ENCODE data around the gene C2CD4C. TPM values are rescaled to one million over a fixed set of nuclear protein-coding genes. Genes with fewer than 3 reads are reported as not detected.

Gene C2CD4C
- total RNA-seq, 1 experiment from 2014 or later = 9.8 TPM

DNA sequence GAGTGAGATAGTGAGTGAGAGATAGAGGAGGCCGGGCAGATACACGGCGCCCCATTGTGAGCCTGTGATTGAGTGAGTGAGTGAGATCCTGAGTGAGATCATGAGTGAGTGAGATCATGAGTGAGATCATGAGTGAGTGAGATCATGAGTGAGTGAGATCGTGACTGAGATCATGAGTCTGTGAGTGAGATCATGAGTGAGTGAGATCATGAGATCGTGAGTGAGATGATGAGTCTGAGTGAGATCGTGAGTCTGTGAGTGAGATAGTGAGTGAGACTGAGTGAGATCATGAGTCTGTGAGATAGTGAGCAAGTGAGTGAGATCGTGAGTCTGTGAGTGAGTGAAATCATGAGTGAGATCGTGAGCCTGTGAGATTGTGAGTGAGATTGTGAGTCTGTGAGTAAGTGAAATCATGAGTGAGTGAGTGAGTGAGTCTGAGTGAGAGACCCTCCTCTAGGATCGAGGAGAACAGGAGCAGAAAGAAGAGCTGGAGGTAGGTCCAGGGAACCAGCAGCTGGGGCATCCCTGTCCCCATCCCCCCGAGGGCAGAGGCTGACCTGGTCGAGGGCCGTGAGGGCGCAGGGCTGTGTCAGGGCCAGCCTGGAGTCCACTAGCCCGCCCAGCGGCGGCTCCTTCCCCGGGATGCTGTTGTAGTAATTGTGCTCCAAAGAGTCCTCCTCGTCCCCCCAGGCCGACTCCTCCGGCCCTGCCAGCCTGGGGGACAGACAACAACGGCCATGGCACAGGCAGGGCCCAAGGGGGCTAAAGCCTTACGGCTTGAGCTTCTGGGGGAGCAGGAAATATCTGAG lies 25.4 kb upstream of the C2CD4C start:
- peaks cover 10% of the 10 kb centered on the region for H3K36me3 Mint-ChIP-seq
- no peak overlapping the region for H3K27ac Mint-ChIP-seq
- H3K4me1 Mint-ChIP-seq = no peaks in the 10 kb centered on the region
- ATAC-seq (no peak), DNase-seq (ENCODE audit: low spot score) (no peak)
- TF ChIP-seq ESRRA (CRISPR knock-in tag; IDR thresholded peaks at IDR 0.05; ENCODE audit: borderline replicate concordance) = no peak
- TF ChIP-seq, protein P1, sequence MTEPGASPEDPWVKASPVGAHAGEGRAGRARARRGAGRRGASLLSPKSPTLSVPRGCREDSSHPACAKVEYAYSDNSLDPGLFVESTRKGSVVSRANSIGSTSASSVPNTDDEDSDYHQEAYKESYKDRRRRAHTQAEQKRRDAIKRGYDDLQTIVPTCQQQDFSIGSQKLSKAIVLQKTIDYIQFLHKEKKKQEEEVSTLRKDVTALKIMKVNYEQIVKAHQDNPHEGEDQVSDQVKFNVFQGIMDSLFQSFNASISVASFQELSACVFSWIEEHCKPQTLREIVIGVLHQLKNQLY (CRISPR knock-in tag; IDR thresholded peaks at IDR 0.05) = no peak
- TF ChIP-seq, protein P2, sequence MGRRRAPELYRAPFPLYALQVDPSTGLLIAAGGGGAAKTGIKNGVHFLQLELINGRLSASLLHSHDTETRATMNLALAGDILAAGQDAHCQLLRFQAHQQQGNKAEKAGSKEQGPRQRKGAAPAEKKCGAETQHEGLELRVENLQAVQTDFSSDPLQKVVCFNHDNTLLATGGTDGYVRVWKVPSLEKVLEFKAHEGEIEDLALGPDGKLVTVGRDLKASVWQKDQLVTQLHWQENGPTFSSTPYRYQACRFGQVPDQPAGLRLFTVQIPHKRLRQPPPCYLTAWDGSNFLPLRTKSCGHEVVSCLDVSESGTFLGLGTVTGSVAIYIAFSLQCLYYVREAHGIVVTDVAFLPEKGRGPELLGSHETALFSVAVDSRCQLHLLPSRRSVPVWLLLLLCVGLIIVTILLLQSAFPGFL (CRISPR knock-in tag; IDR thresholded peaks at IDR 0.05; ENCODE audit: borderline replicate concordance) = no peak
- TF ChIP-seq, protein P3, sequence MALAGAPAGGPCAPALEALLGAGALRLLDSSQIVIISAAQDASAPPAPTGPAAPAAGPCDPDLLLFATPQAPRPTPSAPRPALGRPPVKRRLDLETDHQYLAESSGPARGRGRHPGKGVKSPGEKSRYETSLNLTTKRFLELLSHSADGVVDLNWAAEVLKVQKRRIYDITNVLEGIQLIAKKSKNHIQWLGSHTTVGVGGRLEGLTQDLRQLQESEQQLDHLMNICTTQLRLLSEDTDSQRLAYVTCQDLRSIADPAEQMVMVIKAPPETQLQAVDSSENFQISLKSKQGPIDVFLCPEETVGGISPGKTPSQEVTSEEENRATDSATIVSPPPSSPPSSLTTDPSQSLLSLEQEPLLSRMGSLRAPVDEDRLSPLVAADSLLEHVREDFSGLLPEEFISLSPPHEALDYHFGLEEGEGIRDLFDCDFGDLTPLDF (CRISPR knock-in tag; IDR thresholded peaks at IDR 0.05) = no peak
- no peak for TF ChIP-seq IRF2 (CRISPR knock-in tag; IDR thresholded peaks at IDR 0.05; ENCODE audit: borderline replicate concordance, low read depth)
- no peak for TF ChIP-seq RORB (CRISPR knock-in tag; IDR thresholded peaks at IDR 0.05)
- no peak for TF ChIP-seq GABPB1 (CRISPR knock-in tag; IDR thresholded peaks at IDR 0.05)
- TF ChIP-seq MYBL2 (CRISPR knock-in tag; IDR thresholded peaks at IDR 0.05) = no peak
- TF ChIP-seq NR1H2 (CRISPR knock-in tag; IDR thresholded peaks at IDR 0.05) = no peak
- no peak for TF ChIP-seq NFYB (CRISPR knock-in tag; conservative IDR thresholded peaks at IDR 0.05; ENCODE audit: low read depth)
- TF ChIP-seq, protein P4, sequence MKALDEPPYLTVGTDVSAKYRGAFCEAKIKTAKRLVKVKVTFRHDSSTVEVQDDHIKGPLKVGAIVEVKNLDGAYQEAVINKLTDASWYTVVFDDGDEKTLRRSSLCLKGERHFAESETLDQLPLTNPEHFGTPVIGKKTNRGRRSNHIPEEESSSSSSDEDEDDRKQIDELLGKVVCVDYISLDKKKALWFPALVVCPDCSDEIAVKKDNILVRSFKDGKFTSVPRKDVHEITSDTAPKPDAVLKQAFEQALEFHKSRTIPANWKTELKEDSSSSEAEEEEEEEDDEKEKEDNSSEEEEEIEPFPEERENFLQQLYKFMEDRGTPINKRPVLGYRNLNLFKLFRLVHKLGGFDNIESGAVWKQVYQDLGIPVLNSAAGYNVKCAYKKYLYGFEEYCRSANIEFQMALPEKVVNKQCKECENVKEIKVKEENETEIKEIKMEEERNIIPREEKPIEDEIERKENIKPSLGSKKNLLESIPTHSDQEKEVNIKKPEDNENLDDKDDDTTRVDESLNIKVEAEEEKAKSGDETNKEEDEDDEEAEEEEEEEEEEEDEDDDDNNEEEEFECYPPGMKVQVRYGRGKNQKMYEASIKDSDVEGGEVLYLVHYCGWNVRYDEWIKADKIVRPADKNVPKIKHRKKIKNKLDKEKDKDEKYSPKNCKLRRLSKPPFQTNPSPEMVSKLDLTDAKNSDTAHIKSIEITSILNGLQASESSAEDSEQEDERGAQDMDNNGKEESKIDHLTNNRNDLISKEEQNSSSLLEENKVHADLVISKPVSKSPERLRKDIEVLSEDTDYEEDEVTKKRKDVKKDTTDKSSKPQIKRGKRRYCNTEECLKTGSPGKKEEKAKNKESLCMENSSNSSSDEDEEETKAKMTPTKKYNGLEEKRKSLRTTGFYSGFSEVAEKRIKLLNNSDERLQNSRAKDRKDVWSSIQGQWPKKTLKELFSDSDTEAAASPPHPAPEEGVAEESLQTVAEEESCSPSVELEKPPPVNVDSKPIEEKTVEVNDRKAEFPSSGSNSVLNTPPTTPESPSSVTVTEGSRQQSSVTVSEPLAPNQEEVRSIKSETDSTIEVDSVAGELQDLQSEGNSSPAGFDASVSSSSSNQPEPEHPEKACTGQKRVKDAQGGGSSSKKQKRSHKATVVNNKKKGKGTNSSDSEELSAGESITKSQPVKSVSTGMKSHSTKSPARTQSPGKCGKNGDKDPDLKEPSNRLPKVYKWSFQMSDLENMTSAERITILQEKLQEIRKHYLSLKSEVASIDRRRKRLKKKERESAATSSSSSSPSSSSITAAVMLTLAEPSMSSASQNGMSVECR (CRISPR knock-in tag; IDR thresholded peaks at IDR 0.05; ENCODE audit: borderline replicate concordance) = no peak
- TF ChIP-seq NR2C2 (CRISPR knock-in tag; IDR thresholded peaks at IDR 0.05) = no peak
- TF ChIP-seq KAT7 (CRISPR knock-in tag; IDR thresholded peaks at IDR 0.05; ENCODE audit: borderline replicate concordance) = no peak
- TF ChIP-seq, protein P5, sequence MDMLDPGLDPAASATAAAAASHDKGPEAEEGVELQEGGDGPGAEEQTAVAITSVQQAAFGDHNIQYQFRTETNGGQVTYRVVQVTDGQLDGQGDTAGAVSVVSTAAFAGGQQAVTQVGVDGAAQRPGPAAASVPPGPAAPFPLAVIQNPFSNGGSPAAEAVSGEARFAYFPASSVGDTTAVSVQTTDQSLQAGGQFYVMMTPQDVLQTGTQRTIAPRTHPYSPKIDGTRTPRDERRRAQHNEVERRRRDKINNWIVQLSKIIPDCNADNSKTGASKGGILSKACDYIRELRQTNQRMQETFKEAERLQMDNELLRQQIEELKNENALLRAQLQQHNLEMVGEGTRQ (CRISPR knock-in tag; IDR thresholded peaks at IDR 0.05) = no peak
- peaks cover 17% of the 10 kb centered on the region for H3K9me3 Mint-ChIP-seq
- ChIA-PET CTCF (no interaction called here), POLR2A (no interaction called here)
- H3K4me3 Mint-ChIP-seq = no peak overlapping the region
- no peaks in the 10 kb centered on the region for H3K27me3 Mint-ChIP-seq (ENCODE audit: low read depth)

DNA sequence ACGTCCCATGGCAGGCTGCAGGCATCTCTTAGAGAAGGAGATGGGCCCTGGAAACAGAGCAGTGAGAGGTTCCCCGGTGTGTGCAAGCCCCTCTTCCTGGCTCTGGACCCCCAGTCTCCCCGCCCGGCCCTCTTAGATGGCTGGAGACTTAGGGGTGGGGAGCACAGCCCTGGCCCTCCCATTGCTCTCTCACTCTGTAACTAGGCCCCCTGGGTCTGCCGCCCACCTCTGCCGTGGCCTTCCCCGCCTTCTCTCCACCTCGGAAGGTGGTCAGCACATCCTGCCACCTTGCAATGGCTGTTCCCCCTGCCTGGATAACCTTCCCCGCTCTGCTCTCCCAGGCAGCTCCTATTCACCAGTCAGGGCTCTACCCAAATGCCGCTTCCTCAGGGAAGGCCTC lies 21.8 kb upstream of the C2CD4C start:
- H3K27me3 Mint-ChIP-seq (ENCODE audit: low read depth) = peaks cover 3% of the 10 kb centered on the region; the same call in 1 of the 2 replicates
- no peak overlapping the region for H3K27ac Mint-ChIP-seq
- peaks cover 30% of the 10 kb centered on the region for H3K9me3 Mint-ChIP-seq
- H3K36me3 Mint-ChIP-seq = peaks cover 19% of the 10 kb centered on the region
- ATAC-seq = no peak
- TF ChIP-seq, protein P6, sequence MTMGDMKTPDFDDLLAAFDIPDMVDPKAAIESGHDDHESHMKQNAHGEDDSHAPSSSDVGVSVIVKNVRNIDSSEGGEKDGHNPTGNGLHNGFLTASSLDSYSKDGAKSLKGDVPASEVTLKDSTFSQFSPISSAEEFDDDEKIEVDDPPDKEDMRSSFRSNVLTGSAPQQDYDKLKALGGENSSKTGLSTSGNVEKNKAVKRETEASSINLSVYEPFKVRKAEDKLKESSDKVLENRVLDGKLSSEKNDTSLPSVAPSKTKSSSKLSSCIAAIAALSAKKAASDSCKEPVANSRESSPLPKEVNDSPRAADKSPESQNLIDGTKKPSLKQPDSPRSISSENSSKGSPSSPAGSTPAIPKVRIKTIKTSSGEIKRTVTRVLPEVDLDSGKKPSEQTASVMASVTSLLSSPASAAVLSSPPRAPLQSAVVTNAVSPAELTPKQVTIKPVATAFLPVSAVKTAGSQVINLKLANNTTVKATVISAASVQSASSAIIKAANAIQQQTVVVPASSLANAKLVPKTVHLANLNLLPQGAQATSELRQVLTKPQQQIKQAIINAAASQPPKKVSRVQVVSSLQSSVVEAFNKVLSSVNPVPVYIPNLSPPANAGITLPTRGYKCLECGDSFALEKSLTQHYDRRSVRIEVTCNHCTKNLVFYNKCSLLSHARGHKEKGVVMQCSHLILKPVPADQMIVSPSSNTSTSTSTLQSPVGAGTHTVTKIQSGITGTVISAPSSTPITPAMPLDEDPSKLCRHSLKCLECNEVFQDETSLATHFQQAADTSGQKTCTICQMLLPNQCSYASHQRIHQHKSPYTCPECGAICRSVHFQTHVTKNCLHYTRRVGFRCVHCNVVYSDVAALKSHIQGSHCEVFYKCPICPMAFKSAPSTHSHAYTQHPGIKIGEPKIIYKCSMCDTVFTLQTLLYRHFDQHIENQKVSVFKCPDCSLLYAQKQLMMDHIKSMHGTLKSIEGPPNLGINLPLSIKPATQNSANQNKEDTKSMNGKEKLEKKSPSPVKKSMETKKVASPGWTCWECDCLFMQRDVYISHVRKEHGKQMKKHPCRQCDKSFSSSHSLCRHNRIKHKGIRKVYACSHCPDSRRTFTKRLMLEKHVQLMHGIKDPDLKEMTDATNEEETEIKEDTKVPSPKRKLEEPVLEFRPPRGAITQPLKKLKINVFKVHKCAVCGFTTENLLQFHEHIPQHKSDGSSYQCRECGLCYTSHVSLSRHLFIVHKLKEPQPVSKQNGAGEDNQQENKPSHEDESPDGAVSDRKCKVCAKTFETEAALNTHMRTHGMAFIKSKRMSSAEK (CRISPR knock-in tag; IDR thresholded peaks at IDR 0.05; ENCODE audit: borderline replicate concordance) = no peak
- DNase-seq (ENCODE audit: low spot score) = no peak
- H3K4me1 Mint-ChIP-seq = no peaks in the 10 kb centered on the region
- CTCF ChIA-PET = no interaction called here
- POLR2A ChIA-PET = no interaction called here
- no peak overlapping the region for H3K4me3 Mint-ChIP-seq

Measured in WTC11 (cell line).